SU-DHL-6 (cell line): ENCODE measurements around the gene ADORA3.

Experiments
- CTCF ChIP-seq: fragments of 200-600 bp; sonication (generic); IDR thresholded peaks from one replicate; pipeline ENCODE4 v1.5.1; 2017; ENCODE audit warnings: antibody characterized with exemption, mild to moderate bottlenecking, low read length, moderate library complexity; ENCODE audit not compliant: insufficient read depth, poor library complexity, severe bottlenecking
- EZH2phosphoT487 ChIP-seq: fragments of 200-600 bp; sonication (generic), shearing (Covaris generic); conservative IDR thresholded peaks from 2 replicates; pipeline ENCODE4 v1.6.1; 2018; ENCODE audit warnings: mild to moderate bottlenecking, antibody characterized with exemption, low read length, moderate library complexity, mixed read lengths

- TF ChIP-seq CTCF, result no peak
- no peak for TF ChIP-seq EZH2phosphoT487
Measured at GRCh38 chr1:111487133-111487532, 16.3 kb downstream of the ADORA3 start.
